Activated CD4-positive, alpha-beta T cell treated with anti-CD3 and anti-CD28 coated beads, Interleukin-2, amount 10 ng/mL, durations not matched to agents 7 days and 5 days (primary cell): ENCODE results near the gene CALN1. TPM values are rescaled to one million over a fixed set of nuclear protein-coding genes. Genes with fewer than 3 reads are reported as not detected.

Experiments used
- CTCF ChIA-PET: fragments of 350-600 bp; sonication (Branson Sonifier 250); formaldehyde crosslinking; loops from one replicate; lab custom pipeline; 2021; ENCODE audit warnings: antibody characterized with exemption; lab: Charles Lee
- POLR2A ChIA-PET: fragments of 350-600 bp; sonication (Branson Sonifier 250); formaldehyde crosslinking; loops from one replicate; lab custom pipeline; 2021; ENCODE audit warnings: antibody characterized with exemption; lab: Charles Lee
- DNase-seq: peaks from one replicate; pipeline ENCODE4 v3.0.0-alpha.2; 2020
- H3K27ac Mint-ChIP-seq: one replicate; pipeline ENCODE4 v1.8.0; 2021; ENCODE audit warnings: mild to moderate bottlenecking, moderate library complexity, mixed read lengths
- H3K27me3 Mint-ChIP-seq: one replicate; pipeline ENCODE4 v1.8.0; 2021; ENCODE audit warnings: mixed read lengths
- H3K36me3 Mint-ChIP-seq: one replicate; pipeline ENCODE4 v1.8.0; 2021; ENCODE audit warnings: low read depth, mixed read lengths
- H3K4me1 Mint-ChIP-seq: one replicate; pipeline ENCODE4 v1.8.0; 2021; ENCODE audit warnings: mixed read lengths
- H3K4me3 Mint-ChIP-seq: one replicate; pipeline ENCODE4 v1.8.0; 2021; ENCODE audit warnings: mild to moderate bottlenecking, moderate library complexity, mixed read lengths
- H3K9me3 Mint-ChIP-seq: one replicate; pipeline ENCODE4 v1.8.0; 2021; ENCODE audit warnings: mixed read lengths
- total RNA-seq, 2 experiments: library from RNA; stranded (reverse); gene quantifications; one replicate each; pipeline ENCODE4 v1.2.3, GENCODE V29; 2021

The CALN1 gene
- total RNA-seq, 2 experiments from 2014 or later: not detected

DNA sequence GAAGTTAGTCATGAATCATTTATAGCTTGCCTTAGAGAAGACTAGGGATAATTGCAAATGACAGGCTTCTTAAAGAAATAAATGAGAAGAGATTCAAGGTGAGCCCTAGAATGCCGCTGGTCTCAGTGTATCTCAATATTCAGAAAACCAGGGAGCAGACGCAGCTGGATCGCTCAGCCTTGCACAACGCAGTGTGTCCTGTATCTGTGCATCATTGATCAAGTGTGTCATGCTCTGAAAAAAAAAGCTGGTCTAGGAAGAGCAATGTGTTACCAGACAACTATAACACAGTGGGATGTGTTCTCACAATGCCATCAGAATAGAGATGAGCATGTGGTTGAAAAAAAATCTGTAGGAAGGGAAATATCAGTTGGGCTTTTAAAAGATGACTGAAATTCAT is 230.1 kb downstream of the CALN1 start:
- Mint-ChIP-seq H3K27me3 (no peaks in the 10 kb centered on the region), H3K27ac (no peak overlapping the region), H3K9me3 (peaks cover 6% of the 10 kb centered on the region), H3K4me3 (no peak overlapping the region), H3K4me1 (no peaks in the 10 kb centered on the region), H3K36me3 (no peaks in the 10 kb centered on the region)
- CTCF ChIA-PET: no interaction called here
- DNase-seq: no peak
- POLR2A ChIA-PET: no interaction called here

DNA sequence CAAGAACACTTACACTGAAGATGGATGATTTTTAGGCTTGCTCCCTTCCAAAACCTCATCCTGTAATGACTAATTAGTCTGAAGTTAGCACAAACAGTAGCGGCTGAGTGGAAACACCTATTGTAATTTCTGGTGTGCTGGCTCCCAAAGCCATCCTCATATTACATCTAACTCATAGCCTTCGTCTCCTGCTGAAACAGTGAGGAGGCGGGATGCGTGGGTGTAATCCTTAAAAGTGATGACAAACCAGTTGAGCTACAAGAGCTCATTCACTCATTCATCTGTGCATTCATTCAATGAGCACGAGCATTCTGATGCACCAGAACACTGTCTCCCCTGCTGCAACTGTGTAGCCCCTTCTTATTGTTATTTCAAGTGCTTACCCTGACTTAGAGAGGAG is 235.3 kb downstream of the CALN1 start:
- POLR2A ChIA-PET: no interaction called here
- Mint-ChIP-seq H3K27ac (no peak overlapping the region), H3K9me3 (peaks cover 13% of the 10 kb centered on the region), H3K27me3 (no peaks in the 10 kb centered on the region), H3K4me3 (no peak overlapping the region), H3K4me1 (no peaks in the 10 kb centered on the region), H3K36me3 (no peaks in the 10 kb centered on the region)
- CTCF ChIA-PET: no interaction called here
- no peak for DNase-seq

DNA sequence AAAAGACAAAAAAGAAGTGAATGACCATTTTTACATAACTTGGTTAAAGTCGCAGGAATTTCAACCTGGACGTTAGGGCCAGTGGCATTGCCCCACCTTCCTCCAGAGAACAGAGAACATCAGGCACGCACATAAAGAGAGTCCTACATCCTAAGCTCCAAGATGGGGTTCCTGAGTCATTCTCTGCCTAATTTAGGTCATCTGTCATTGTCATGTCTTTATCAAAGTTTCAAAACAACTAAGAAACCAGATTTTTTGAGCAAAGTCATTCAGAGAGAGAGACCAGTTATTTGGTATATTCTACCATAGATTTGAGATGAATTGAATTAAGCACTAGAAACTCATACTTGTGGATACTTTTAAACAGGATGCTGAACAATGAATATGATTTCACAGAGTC is 241.7 kb downstream of the CALN1 start:
- ChIA-PET CTCF (no interaction called here), POLR2A (no interaction called here)
- DNase-seq: no peak
- Mint-ChIP-seq H3K4me1 (no peaks in the 10 kb centered on the region), H3K9me3 (peaks cover 3% of the 10 kb centered on the region), H3K27ac (no peak overlapping the region), H3K27me3 (no peaks in the 10 kb centered on the region), H3K4me3 (no peak overlapping the region), H3K36me3 (no peaks in the 10 kb centered on the region)

DNA sequence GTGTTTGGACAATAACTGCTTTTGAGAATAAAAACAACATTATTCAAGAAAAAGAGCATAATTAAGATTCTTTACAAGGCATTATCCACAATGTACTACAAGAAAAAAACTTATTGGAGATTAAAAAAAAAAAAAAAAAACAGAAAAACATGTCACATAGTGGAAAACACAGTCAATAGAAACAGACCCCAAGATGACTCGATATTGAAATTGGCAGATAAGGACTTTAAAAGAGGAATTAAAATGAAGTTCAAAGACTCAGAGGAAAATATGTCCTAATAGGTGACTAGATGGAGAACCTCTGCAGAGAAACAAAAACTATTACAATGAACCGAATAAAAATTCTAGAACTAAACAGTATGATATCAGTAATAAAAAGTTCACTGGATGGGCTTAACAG is 248.9 kb downstream of the CALN1 start:
- Mint-ChIP-seq H3K4me1 (no peaks in the 10 kb centered on the region), H3K27me3 (no peaks in the 10 kb centered on the region), H3K27ac (no peak overlapping the region), H3K4me3 (no peak overlapping the region), H3K9me3 (peaks cover 17% of the 10 kb centered on the region), H3K36me3 (no peaks in the 10 kb centered on the region)
- DNase-seq: no peak
- POLR2A ChIA-PET: no interaction called here
- CTCF ChIA-PET: no interaction called here

DNA sequence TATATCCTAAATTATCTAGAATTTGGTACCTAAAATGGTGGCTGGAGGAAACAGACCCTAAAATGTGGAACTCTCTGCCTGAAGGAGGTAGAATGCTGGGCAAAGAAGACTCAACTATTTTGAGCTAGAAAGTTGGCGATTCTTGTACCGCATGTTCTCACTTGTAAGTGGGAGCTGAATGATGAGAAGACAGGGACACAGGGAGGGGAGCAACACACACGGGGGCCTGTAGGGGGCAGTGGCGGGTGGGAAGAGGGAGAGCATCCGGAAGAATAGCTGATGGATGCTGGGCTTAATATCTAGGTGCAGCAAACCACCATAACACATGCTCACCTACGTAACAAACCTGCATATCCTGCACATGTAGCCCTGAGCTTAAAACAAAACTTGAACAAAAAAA is 250.6 kb downstream of the CALN1 start:
- H3K4me1 Mint-ChIP-seq: no peaks in the 10 kb centered on the region
- no peak overlapping the region for H3K4me3 Mint-ChIP-seq
- peaks cover 17% of the 10 kb centered on the region for H3K9me3 Mint-ChIP-seq
- H3K36me3 Mint-ChIP-seq: no peaks in the 10 kb centered on the region
- no peaks in the 10 kb centered on the region for H3K27me3 Mint-ChIP-seq
- DNase-seq: no peak
- no peak overlapping the region for H3K27ac Mint-ChIP-seq
- CTCF ChIA-PET: interaction anchor here (0.5 kb wide), 1 partner anchor 475 kb away, joined by 4 read pairs; no protein-coding TSS in a partner anchor
- POLR2A ChIA-PET: no interaction called here

DNA sequence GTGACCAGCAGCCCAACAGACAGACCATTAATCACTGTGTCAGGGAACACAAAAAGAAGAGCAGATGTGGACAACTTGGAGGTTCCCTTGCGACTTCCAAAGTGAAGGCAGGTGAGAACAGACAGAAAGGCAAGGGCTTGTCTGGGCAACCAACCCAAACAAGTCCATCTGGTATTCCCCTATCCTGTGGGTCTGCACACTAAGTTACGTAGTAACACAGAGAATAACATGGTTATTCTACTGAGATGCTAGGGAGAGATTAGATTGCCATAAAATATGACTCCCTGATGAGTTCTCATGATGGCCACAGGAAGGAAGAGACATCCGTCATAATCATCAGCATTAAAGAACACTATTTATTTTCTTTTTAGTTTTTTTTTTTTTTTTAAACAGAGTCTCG is 252.2 kb downstream of the CALN1 start:
- no peak for DNase-seq
- no peak overlapping the region for H3K4me3 Mint-ChIP-seq
- no peaks in the 10 kb centered on the region for H3K36me3 Mint-ChIP-seq
- H3K4me1 Mint-ChIP-seq: no peaks in the 10 kb centered on the region
- H3K9me3 Mint-ChIP-seq: peaks cover 17% of the 10 kb centered on the region
- no peak overlapping the region for H3K27ac Mint-ChIP-seq
- no peaks in the 10 kb centered on the region for H3K27me3 Mint-ChIP-seq
- ChIA-PET POLR2A (no interaction called here), CTCF (no interaction called here)

DNA sequence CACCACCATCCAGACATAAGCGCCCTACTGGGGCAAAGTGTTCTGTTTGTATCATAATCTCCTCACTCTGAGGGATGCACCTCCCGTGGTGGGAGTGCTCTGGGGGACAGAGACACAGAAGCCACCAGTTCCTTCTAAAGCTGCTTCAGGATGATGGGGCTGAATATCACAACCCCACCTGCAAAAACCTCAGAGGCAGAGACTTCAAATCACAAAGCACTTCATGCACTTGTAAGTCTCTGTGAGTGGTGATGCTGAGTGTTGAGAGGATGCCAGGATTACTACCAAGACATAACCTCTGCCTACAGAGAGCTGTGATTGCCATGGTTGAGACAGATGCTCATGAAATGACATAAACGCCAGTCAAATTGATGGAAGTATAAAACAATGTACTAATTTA is 255.5 kb downstream of the CALN1 start:
- Mint-ChIP-seq H3K4me1 (no peaks in the 10 kb centered on the region), H3K36me3 (no peaks in the 10 kb centered on the region), H3K27me3 (no peaks in the 10 kb centered on the region), H3K9me3 (no peaks in the 10 kb centered on the region), H3K27ac (no peak overlapping the region), H3K4me3 (no peak overlapping the region)
- no peak for DNase-seq
- ChIA-PET POLR2A (no interaction called here), CTCF (no interaction called here)

DNA sequence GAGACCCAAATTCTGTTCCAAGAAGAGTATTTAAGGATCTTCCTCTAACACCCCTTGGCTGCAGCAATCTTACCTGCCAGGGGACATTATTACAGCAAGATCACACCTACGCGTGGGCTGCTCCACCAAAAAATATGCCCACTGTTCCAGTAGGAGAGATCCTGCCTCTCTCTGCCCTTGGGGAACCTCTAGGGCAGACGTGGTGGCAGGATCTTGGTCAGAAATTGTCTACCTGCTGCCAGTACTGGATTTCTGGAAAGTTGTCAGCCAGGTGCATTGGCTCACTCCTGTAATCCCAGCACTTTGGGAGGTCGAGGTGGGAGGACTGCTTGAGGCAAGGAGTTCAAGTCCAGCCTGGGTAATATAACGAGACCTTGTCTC is 259.0 kb downstream of the CALN1 start:
- DNase-seq: no peak
- no peak overlapping the region for H3K27ac Mint-ChIP-seq
- no peaks in the 10 kb centered on the region for H3K27me3 Mint-ChIP-seq
- ChIA-PET CTCF (no interaction called here), POLR2A (no interaction called here)
- no peaks in the 10 kb centered on the region for H3K4me1 Mint-ChIP-seq
- no peak overlapping the region for H3K4me3 Mint-ChIP-seq
- peaks cover 4% of the 10 kb centered on the region for H3K9me3 Mint-ChIP-seq
- H3K36me3 Mint-ChIP-seq: no peaks in the 10 kb centered on the region

DNA sequence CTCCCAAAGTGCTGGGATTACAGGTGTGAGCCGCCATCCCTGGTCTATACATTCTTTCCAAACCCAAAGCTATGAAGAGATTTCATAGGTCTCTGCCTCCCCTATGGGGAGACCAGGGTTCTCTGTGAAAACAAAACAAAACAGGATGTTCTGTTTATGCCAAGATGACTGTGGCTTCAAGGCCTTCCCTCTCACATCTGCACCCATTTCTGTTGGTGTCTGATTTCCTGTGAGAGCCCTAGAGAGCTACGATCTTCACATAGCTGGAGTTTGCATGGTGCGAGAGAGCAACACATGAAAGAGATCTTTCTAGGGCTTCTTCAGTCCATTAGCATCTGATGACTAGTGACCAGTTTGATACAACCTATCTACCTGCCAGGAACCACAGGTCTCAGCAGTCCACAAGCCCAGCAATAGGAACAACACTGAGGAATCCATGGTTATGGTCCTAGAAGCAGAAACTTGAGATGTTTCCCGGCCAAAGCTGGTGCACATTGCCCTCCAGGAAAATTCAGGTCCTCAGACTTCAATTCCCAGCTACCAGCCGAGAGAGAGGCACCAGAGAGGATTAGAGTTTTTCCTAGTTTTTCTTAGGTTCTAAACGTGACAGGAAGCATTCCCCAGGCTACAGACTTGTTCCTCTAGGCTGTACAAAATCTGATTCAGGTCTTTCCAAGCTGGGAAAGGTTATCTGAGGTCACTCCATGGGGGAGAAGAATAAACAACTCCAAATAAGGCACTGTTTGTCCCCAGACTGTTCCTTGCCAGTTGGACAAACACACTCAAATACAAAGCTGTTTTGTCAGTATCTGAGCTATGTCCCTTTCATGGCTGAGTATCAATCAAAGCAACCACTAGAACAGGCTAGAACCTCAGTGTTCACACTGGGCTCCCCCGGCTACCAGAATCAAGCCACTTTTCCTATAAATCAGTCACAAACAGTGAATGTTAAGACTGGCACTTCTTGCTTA is 259.7 kb downstream of the CALN1 start:
- CTCF ChIA-PET: no interaction called here

DNA sequence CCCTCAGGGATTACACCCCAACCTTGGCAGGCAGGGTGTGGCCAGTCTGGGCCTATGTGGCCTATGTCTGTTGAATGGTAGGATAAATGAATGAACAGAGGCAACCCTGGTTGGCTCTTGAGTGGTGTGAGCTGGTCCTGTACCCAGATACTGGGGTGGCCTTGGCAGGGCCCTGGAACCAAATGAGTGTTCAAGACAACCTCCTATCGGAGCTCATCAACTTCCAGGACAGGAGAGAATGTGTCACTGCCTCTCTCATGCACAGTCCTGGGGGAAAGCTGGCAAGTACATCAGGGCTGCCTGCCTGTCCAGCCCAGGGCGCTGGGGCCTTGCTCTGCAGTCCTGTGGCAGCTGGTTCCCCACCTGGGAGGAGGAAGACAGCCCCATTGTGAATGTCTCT is 271.6 kb downstream of the CALN1 start:
- H3K36me3 Mint-ChIP-seq: no peaks in the 10 kb centered on the region
- no peaks in the 10 kb centered on the region for H3K4me1 Mint-ChIP-seq
- POLR2A ChIA-PET: no interaction called here
- no peak overlapping the region for H3K27ac Mint-ChIP-seq
- no peaks in the 10 kb centered on the region for H3K27me3 Mint-ChIP-seq
- no peak overlapping the region for H3K4me3 Mint-ChIP-seq
- H3K9me3 Mint-ChIP-seq: peaks cover 3% of the 10 kb centered on the region
- CTCF ChIA-PET: no interaction called here
- DNase-seq: no peak

More for the DNA sequence above, 259.7 kb downstream of the CALN1 start:
- no peak for DNase-seq
- Mint-ChIP-seq H3K4me3 (no peak overlapping the region), H3K27me3 (no peaks in the 10 kb centered on the region), H3K27ac (no peak overlapping the region), H3K9me3 (peaks cover 4% of the 10 kb centered on the region), H3K4me1 (no peaks in the 10 kb centered on the region), H3K36me3 (no peaks in the 10 kb centered on the region)
- POLR2A ChIA-PET: no interaction called here

DNA sequence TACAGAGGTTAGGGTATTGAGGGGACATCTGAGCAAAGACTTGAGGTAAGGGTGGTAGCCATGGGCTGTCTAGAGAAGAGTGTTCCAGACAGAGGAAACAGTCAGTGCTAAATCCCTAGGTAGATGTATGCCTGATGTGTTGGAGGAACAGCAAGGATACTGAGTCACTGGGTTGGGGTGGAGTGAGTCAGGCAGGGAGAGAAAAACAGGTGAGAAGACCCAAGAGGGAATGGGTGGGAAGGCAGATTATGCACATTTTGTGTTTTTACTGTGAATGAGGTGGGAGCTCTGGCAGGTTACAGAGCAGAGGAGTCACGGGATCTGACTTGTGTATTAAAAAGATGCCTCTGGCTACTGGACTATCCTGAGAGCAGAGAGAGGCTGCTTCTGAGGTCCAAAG is 285.0 kb downstream of the CALN1 start:
- Mint-ChIP-seq H3K27ac (no peak overlapping the region), H3K27me3 (no peaks in the 10 kb centered on the region), H3K4me1 (no peaks in the 10 kb centered on the region), H3K9me3 (peaks cover 9% of the 10 kb centered on the region), H3K4me3 (no peak overlapping the region), H3K36me3 (no peaks in the 10 kb centered on the region)
- CTCF ChIA-PET: no interaction called here
- POLR2A ChIA-PET: no interaction called here
- DNase-seq: no peak

DNA sequence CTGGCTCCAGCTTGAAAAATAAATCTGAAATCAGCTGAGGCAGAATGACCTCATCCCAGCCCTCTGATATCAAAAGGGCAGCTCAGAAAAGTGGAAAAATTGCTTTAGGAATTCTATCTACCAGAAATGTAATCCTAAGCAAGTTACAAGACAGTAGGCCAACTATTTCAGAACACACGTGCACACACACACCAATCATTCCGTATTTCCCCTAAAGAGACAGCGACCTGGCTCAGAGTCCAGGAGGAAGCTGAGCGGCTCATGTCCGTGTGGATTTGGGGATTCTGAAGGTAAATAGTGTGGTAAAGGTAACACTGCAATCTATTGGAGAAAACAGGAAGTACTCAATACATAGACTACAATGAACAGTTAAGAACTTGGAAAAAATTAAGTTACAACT is 288.2 kb downstream of the CALN1 start:
- no peak overlapping the region for H3K4me3 Mint-ChIP-seq
- POLR2A ChIA-PET: no interaction called here
- H3K4me1 Mint-ChIP-seq: no peaks in the 10 kb centered on the region
- no peak for DNase-seq
- CTCF ChIA-PET: no interaction called here
- no peaks in the 10 kb centered on the region for H3K36me3 Mint-ChIP-seq
- no peak overlapping the region for H3K27ac Mint-ChIP-seq
- H3K27me3 Mint-ChIP-seq: no peaks in the 10 kb centered on the region
- peaks cover 3% of the 10 kb centered on the region for H3K9me3 Mint-ChIP-seq

DNA sequence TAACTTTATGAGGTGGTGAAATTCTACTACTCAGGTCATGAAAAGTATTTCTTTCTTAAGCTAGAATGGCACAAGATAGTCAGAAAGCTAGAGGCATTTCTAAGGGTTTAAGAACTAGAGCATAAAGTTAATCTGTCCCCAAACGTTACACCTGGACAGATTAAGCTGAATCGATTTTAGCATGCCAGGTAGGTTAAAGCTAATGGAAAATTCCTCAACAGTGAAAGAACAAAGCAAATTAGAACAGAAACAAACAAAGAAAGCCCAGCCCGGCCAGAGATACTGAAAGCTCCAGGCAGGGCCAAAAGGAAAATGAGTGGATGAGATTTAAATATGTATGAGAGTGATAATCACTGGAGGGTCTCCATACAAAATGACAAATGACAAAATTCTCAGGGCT is 293.8 kb downstream of the CALN1 start:
- DNase-seq: no peak
- POLR2A ChIA-PET: no interaction called here
- H3K9me3 Mint-ChIP-seq: peaks cover 7% of the 10 kb centered on the region
- no peaks in the 10 kb centered on the region for H3K36me3 Mint-ChIP-seq
- H3K27ac Mint-ChIP-seq: no peak overlapping the region
- CTCF ChIA-PET: no interaction called here
- no peaks in the 10 kb centered on the region for H3K4me1 Mint-ChIP-seq
- H3K4me3 Mint-ChIP-seq: no peak overlapping the region
- no peaks in the 10 kb centered on the region for H3K27me3 Mint-ChIP-seq

DNA sequence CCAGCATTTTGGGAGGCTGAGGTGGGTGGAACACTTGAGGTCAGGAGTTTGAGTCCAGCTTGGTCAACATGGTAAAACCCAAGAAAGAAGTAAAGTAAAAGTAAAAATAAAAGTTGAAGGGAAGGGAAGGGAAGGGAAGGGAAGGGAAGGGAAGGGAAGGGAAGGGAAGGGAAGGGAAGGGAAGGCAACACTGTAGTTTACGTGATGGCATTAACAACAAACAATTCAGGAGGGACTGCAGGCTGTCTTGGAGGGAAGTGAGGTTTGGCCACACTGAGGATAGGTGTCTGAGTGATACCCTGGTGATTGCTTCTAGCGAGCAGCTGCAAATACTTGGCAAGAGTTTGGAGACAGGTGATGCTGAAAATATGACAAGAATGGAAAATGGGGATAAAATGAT is 298.0 kb downstream of the CALN1 start:
- CTCF ChIA-PET: no interaction called here
- peaks cover 9% of the 10 kb centered on the region for H3K9me3 Mint-ChIP-seq
- H3K36me3 Mint-ChIP-seq: no peaks in the 10 kb centered on the region
- no peak overlapping the region for H3K27ac Mint-ChIP-seq
- H3K27me3 Mint-ChIP-seq: no peaks in the 10 kb centered on the region
- DNase-seq: no peak
- no peak overlapping the region for H3K4me3 Mint-ChIP-seq
- H3K4me1 Mint-ChIP-seq: no peaks in the 10 kb centered on the region
- POLR2A ChIA-PET: no interaction called here
